ENCODE data around the gene CDC14C.

The CDC14C gene

DNA sequence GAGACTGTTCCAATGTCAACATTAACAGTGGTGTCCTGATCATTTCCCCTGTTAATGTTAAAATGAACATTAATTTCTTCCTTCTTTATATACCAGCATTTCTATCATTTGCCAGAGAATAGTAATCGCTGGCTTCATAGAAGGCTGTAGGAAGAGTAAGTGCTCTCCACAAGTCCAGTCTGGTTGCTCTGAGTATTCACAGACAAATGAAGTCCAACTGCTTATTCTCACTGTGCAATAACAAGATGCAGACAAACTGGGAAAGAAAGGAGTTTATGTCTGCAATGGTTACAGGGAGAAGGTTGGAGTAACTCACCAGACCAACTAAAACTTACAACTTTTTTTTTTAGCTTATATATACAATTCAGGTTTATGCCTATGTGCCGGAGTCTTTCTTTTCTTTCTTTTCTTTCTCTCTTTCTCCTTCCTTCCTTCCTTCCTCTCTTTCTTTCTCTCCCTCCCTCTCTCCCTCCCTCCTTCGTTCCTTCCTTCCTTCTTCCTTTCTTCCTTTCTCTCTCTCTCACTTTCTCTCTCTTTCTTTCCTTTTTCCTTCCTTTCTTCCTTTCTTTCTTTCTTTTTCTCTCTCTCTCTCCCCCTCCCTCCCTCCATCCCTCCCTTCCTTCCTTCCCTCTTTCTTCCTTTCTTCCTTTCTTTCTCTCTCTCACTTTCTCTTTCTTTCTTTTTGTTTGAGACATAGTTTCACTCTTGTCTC, 19.1 kb downstream of the CDC14C start:
- TF ChIP-seq, protein P1, sequence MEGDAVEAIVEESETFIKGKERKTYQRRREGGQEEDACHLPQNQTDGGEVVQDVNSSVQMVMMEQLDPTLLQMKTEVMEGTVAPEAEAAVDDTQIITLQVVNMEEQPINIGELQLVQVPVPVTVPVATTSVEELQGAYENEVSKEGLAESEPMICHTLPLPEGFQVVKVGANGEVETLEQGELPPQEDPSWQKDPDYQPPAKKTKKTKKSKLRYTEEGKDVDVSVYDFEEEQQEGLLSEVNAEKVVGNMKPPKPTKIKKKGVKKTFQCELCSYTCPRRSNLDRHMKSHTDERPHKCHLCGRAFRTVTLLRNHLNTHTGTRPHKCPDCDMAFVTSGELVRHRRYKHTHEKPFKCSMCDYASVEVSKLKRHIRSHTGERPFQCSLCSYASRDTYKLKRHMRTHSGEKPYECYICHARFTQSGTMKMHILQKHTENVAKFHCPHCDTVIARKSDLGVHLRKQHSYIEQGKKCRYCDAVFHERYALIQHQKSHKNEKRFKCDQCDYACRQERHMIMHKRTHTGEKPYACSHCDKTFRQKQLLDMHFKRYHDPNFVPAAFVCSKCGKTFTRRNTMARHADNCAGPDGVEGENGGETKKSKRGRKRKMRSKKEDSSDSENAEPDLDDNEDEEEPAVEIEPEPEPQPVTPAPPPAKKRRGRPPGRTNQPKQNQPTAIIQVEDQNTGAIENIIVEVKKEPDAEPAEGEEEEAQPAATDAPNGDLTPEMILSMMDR (IDR thresholded peaks at IDR 0.05; ENCODE audit: borderline replicate concordance, insufficient read depth, low read depth, low read length): no peak
- no peak overlapping the region for H3K4me3 ChIP-seq (ENCODE audit: low read depth, low read length)

DNA sequence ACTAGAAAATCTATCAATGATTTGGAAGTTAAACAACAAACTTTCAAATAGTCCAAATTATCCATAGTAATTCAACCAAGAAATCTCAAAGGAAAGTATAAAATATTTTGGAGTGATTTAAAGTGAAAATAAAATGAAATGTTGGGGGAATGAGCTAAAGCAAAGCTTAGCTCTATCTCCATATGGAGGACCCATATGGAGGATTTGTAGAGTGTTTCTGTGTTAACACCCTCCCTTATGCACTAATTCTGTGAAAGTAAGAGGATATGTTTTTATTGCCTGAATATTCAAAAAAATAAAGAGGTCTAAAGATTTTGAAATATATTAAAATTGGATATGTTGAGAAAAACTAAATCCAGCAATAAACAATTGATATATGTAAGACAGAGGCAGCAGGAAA, 31.6 kb downstream of the CDC14C start:
- H3K4me3 ChIP-seq (ENCODE audit: low read depth, low read length): no peak overlapping the region
- TF ChIP-seq, protein P1 (IDR thresholded peaks at IDR 0.05; ENCODE audit: borderline replicate concordance, insufficient read depth, low read depth, low read length): no peak

DNA sequence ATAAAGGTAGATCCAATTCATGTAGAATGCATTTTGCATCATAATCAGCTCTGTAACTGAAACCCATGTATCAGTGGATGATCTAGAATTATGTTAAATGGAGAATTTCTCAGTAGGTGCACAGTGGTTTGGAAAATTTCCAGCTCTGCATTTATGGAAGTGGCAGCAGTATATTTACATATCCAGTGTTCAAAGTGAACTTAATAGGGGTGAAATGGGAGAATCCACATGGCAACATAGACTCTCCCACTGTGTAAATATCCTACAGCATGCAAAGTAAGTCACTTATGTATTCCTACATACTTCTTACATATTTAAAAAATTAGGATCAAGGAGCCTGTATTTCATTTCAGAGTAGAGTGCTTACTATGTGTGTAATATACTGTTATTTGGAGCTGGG, 35.3 kb downstream of the CDC14C start:
- H3K4me3 ChIP-seq (ENCODE audit: low read depth, low read length): no peak overlapping the region
- TF ChIP-seq, protein P1 (IDR thresholded peaks at IDR 0.05; ENCODE audit: borderline replicate concordance, insufficient read depth, low read depth, low read length): no peak

DNA sequence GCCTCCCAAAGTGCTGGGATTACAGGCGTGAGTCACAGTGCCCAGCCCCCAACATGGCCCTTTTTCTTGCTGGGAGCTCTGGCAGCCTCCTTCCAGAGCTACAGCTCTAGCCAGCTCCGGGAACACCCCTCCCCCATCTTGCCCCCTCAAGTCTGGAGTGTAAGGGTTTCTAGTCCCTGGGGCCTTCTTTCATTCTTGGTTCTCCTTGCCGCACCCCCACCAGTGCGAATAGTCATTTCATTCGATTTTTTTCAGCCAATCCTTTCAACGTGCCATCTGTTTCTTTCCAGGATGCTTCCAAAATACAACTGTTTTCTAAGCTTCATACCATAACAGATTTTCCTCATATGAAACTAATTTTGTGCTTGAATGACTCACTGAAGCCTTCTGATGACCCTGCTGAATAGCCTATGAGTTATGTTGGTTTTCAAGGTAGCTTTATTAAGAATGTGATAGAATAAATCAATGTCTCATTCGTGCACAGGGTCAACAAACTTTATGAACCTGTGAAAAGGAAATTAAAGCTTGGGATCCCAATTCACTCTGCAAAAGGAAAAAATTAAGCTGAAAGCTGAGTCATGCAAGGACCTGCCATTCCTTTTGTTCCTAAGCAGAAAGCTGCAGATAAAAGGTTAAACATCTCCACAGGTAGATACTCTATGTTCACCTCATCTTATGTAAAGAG, 38.6 kb downstream of the CDC14C start:
- TF ChIP-seq, protein P1 (IDR thresholded peaks at IDR 0.05; ENCODE audit: borderline replicate concordance, insufficient read depth, low read depth, low read length): no peak
- no peak overlapping the region for H3K4me3 ChIP-seq (ENCODE audit: low read depth, low read length)

DNA sequence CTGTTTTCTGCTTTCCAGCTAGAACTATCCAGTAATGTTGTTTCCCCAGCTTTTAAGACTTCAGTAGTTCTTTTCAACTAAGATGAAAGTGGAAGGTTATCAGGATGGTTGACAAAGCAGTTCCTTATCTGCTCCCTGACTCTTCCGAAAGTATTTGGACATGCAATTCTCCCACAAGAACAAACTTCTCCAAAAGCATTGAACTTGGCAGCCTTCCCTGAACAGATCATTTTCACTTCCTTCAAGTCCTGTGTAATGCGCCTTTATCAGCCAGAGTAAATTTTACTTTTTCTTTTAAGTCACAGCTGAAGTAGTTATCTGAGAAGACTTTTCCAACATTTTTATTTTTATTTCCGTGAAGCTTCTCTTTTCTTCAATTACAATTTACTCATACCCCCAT, 39.7 kb downstream of the CDC14C start:
- no peak overlapping the region for H3K4me3 ChIP-seq (ENCODE audit: low read depth, low read length)
- TF ChIP-seq, protein P1 (IDR thresholded peaks at IDR 0.05; ENCODE audit: borderline replicate concordance, insufficient read depth, low read depth, low read length): no peak

DNA sequence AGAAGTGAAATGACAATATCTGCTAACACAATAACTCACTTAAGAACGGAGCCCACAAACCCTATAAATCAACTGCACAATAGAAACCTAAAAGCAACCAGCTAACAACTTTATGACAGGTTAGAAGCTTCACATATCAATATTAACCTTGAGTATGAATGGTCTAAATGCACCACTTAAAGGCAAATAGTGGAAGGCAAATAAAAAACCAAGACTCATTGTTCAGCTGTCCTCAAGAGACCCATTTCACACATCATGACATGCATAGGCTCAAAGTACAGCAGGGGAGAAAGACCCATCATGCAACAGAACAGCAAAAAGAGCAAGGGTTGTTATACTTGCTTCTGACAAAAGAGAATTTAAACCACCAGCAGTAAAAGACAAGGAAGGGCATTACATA, 46.8 kb downstream of the CDC14C start:
- H3K4me3 ChIP-seq (ENCODE audit: low read depth, low read length): no peak overlapping the region
- TF ChIP-seq, protein P1 (IDR thresholded peaks at IDR 0.05; ENCODE audit: borderline replicate concordance, insufficient read depth, low read depth, low read length): no peak

DNA sequence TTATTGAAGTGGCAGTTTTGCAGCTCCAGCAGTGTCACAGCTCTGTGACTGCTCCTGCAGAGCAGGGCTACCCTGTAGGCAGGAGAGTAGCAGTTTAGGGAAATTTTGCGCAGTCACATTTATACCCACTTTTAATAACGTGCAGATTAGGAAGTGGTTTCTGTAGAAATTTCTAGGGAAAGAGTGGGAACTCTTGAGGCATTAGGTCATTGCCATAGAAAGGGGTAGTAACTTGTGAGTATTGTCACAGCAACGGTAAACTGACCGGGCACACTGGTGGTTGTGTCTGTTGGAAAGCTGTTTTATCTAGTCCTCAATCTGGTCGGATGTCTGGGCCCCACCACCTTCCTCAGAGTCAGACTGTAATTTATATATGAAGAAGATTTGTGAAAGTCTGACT, 51.9 kb downstream of the CDC14C start:
- TF ChIP-seq, protein P1 (IDR thresholded peaks at IDR 0.05; ENCODE audit: borderline replicate concordance, insufficient read depth, low read depth, low read length): no peak
- no peak overlapping the region for H3K4me3 ChIP-seq (ENCODE audit: low read depth, low read length)

All from GM12875 (cell line).